SK-N-MC (cell line): ENCODE results near the gene C7orf33.

Source experiments
- EZH2 ChIP-seq: fragments of 200-600 bp; sonication (generic); IDR thresholded peaks from one replicate; pipeline ENCODE4 v1.6.1; 2017; ENCODE audit warnings: antibody characterized with exemption
- FOXP2 ChIP-seq: optimal IDR thresholded peaks from 2 replicates; pipeline ENCODE3; 2011; ENCODE audit warnings: mild to moderate bottlenecking, moderate library complexity; ENCODE audit not compliant: insufficient read depth; ENCODE audit errors: extremely low read length, control extremely low read depth
- POLR2AphosphoS5 ChIP-seq: IDR thresholded peaks from 2 replicates; pipeline ENCODE4 v1.6.1; 2012; ENCODE audit warnings: mild to moderate bottlenecking, low read depth, low read length, borderline replicate concordance

GRCh38 chr7:148626828-148627227 lies 36.3 kb downstream of the C7orf33 start:
- TF ChIP-seq EZH2 (no peak), POLR2AphosphoS5 (no peak), FOXP2 (no peak)
